Mesothelial cell of epicardium (in vitro differentiated cells): ENCODE results near the gene SENP2. TPM values are rescaled to one million over a fixed set of nuclear protein-coding genes. Genes with fewer than 3 reads are reported as not detected.
"Not testable (repeated sequence)": the region's sequence is repeated elsewhere in the genome, so short reads cannot be mapped to it uniquely, and the experiment has no call there.

Experiments
- DNase-seq, 2 experiments: peaks; one replicate each; pipeline ENCODE4 v3.0.0; 2021; ENCODE audit warnings: low spot score in 2 of 2; ENCODE audit not compliant: unreplicated experiment in 2 of 2
- H3K27ac Mint-ChIP-seq: 2 replicates; pipeline ENCODE4 v1.8.0; 2021; ENCODE audit warnings: mixed read lengths
- H3K27me3 Mint-ChIP-seq: 2 replicates; pipeline ENCODE4 v1.8.0; 2021; ENCODE audit warnings: low read depth, mixed read lengths
- H3K36me3 Mint-ChIP-seq: 2 replicates; pipeline ENCODE4 v1.8.0; 2021; ENCODE audit warnings: mixed read lengths
- H3K4me1 Mint-ChIP-seq: 2 replicates; pipeline ENCODE4 v1.8.0; 2021; ENCODE audit warnings: mixed read lengths
- H3K4me3 Mint-ChIP-seq: 2 replicates; pipeline ENCODE4 v1.8.0; 2021; ENCODE audit warnings: mild to moderate bottlenecking, moderate library complexity, mixed read lengths
- H3K9me3 Mint-ChIP-seq: 2 replicates; pipeline ENCODE4 v1.8.0; 2021; ENCODE audit warnings: mixed read lengths
- total RNA-seq: library from RNA; stranded (reverse); gene quantifications from 3 replicates; pipeline ENCODE4 v1.2.1, GENCODE V29; 2021
- TF ChIP-seq, protein P1 (sequence below): fragments of 200-600 bp; sonication (generic); IDR thresholded peaks from one replicate; pipeline ENCODE4 v1.5.0; 2021; ENCODE audit warnings: antibody characterized with exemption; ENCODE audit not compliant: unreplicated experiment

The SENP2 gene
- total RNA-seq, 1 donor from 2014 or later = 40.2 TPM

DNA sequence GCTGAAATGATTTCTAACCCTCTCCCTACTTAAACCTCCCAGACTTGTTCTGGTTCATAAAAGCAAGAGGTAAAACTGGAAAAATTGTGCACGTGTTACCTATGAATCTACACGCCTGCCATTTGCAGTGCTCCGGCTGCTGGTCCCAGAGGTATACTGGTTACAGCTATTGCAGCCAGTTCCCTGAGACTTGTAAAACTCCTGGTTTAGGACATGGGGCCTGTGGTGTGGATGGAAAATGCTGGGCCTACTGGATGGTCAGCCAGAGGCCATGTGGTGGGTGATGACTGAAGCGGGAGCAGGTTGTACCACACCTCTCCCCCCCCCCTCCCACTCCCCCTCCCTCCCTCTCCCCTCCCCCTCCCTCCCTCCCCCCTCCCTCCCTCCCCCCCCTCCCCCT is 45.0 kb downstream of the SENP2 start:
- DNase-seq = no peak
- Mint-ChIP-seq H3K4me3 (no peak overlapping the region), H3K9me3 (no peaks in the 10 kb centered on the region), H3K36me3 (peaks cover 13% of the 10 kb centered on the region), H3K4me1 (no peaks in the 10 kb centered on the region), H3K27me3 (no peaks in the 10 kb centered on the region), H3K27ac (peak overlapping the region; percentile 7)
- TF ChIP-seq, protein P1, sequence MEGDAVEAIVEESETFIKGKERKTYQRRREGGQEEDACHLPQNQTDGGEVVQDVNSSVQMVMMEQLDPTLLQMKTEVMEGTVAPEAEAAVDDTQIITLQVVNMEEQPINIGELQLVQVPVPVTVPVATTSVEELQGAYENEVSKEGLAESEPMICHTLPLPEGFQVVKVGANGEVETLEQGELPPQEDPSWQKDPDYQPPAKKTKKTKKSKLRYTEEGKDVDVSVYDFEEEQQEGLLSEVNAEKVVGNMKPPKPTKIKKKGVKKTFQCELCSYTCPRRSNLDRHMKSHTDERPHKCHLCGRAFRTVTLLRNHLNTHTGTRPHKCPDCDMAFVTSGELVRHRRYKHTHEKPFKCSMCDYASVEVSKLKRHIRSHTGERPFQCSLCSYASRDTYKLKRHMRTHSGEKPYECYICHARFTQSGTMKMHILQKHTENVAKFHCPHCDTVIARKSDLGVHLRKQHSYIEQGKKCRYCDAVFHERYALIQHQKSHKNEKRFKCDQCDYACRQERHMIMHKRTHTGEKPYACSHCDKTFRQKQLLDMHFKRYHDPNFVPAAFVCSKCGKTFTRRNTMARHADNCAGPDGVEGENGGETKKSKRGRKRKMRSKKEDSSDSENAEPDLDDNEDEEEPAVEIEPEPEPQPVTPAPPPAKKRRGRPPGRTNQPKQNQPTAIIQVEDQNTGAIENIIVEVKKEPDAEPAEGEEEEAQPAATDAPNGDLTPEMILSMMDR = no peak

DNA sequence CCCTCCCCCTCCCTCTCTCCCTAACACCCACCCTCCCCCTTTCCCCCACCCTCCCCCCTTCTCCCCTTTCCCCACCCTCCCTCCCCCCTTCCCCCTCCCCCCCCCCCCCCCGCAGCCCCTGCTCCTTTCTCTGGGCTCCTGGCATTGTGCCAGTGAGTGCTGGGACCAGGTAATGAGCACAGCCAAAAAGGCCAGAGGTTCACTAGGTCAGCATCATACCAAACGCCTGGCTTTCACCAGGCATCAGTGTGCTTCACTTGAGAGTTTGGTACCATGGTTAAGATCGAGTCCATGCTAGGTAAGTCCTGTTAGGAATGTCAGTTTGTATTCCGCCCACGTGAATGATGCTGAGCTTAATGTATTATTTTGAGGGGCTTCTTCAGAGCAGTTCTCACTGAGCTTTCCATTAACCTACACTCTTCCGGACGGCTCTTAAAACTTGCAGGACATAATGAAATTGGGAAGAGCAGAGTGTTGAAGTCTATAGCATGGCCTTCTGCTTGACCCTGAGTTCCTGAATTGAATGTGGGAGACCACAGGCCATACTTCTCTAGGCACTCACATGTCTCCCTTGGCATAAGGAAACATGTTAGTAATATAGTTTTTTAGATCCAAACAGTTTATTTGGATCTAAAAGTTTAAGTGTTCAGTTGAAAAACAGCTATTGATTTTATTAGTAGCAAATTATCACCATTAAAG is 45.6 kb downstream of the SENP2 start:
- Mint-ChIP-seq H3K27ac (peak overlapping the region; percentile 34), H3K36me3 (peaks cover 11% of the 10 kb centered on the region)

DNA sequence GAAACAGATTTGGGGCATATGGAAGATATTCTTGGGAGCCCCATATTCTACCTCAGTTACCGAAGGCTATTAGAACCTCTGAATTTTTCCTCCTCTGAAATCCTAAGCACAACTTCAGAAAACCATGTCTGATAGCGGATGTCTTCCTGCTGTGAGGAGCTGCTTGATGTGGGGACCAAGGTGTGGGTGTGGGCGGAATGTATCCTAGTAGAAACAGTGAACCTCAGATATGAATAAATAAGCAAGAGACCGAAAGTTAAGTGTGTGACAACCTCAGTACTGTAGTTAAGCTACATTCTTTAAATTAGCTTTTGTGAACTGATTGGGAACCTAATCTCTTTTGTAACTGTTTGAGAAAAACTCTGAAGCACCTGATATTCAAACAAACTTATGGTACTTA is 46.9 kb downstream of the SENP2 start:
- TF ChIP-seq, protein P1 = no peak
- H3K27me3 Mint-ChIP-seq = no peaks in the 10 kb centered on the region
- peaks cover 5% of the 10 kb centered on the region for H3K36me3 Mint-ChIP-seq
- H3K9me3 Mint-ChIP-seq = no peaks in the 10 kb centered on the region
- H3K4me3 Mint-ChIP-seq = no peak overlapping the region
- no peaks in the 10 kb centered on the region for H3K4me1 Mint-ChIP-seq
- no peak overlapping the region for H3K27ac Mint-ChIP-seq
- no peak for DNase-seq

More for the DNA sequence above, 45.6 kb downstream of the SENP2 start:
- H3K27me3 Mint-ChIP-seq = no peaks in the 10 kb centered on the region
- H3K9me3 Mint-ChIP-seq = no peaks in the 10 kb centered on the region
- TF ChIP-seq, protein P1 = no peak
- H3K4me3 Mint-ChIP-seq = no peak overlapping the region
- H3K4me1 Mint-ChIP-seq = no peaks in the 10 kb centered on the region
- DNase-seq = no peak

GRCh38 chr3:185637388-185637787 is 51.3 kb downstream of the SENP2 start:
- Mint-ChIP-seq H3K36me3 (peaks cover 8% of the 10 kb centered on the region), H3K27ac (peak overlapping the region; percentile 0)

GRCh38 chr3:185638651-185639050 is 52.6 kb downstream of the SENP2 start:
- not testable (repeated sequence) for H3K27ac Mint-ChIP-seq, H3K4me3 Mint-ChIP-seq, H3K4me1 Mint-ChIP-seq, DNase-seq, H3K9me3 Mint-ChIP-seq, H3K27me3 Mint-ChIP-seq, H3K36me3 Mint-ChIP-seq

More at GRCh38 chr3:185637388-185637787, 51.3 kb downstream of the SENP2 start:
- Mint-ChIP-seq H3K4me1 (no peaks in the 10 kb centered on the region), H3K27me3 (no peaks in the 10 kb centered on the region), H3K9me3 (no peaks in the 10 kb centered on the region), H3K4me3 (no peak overlapping the region)
- no peak for DNase-seq
- TF ChIP-seq, protein P1 = no peak

GRCh38 chr3:185639632-185640206 is 53.6 kb downstream of the SENP2 start:
- Mint-ChIP-seq H3K4me3 (no peak overlapping the region), H3K4me1 (no peaks in the 10 kb centered on the region), H3K36me3 (peaks cover 9% of the 10 kb centered on the region), H3K27ac (no peak overlapping the region), H3K27me3 (no peaks in the 10 kb centered on the region), H3K9me3 (no peaks in the 10 kb centered on the region)
- TF ChIP-seq, protein P1 = no peak
- DNase-seq = no peak
